T-helper 17 cell (primary cell): ENCODE data around the gene INO80. TPM values are rescaled to one million over a fixed set of nuclear protein-coding genes. Genes with fewer than 3 reads are reported as not detected.
"Not testable (repeated sequence)": the region's sequence is repeated elsewhere in the genome, so short reads cannot be mapped to it uniquely, and the experiment has no call there.

ENCODE experiments used
- ATAC-seq: fragments of 150-1000 bp; cut with Tn5 transposase; 2 replicates; pipeline ENCODE4 v1.10.0; 2021; ENCODE audit warnings: mild to moderate bottlenecking, moderate library complexity
- DNase-seq, 3 donors: peaks; one replicate each; pipeline versions ENCODE4 v3.0.0 to v3.0.0-alpha.2; 2020 to 2021
- H3K9me3 ChIP-seq: one replicate; pipeline ENCODE4 v1.7.0; 2013; ENCODE audit warnings: low read length, mild to moderate bottlenecking; ENCODE audit not compliant: control insufficient read depth, poor library complexity, severe bottlenecking
- H3K27ac Mint-ChIP-seq: one replicate; pipeline ENCODE4 v1.8.0; 2022; ENCODE audit warnings: mild to moderate bottlenecking, moderate library complexity, mixed read lengths
- H3K27me3 Mint-ChIP-seq: one replicate; pipeline ENCODE4 v1.8.0; 2022; ENCODE audit warnings: mixed read lengths
- H3K36me3 Mint-ChIP-seq: one replicate; pipeline ENCODE4 v1.8.0; 2022; ENCODE audit warnings: low read depth, mixed read lengths
- H3K4me1 Mint-ChIP-seq: one replicate; pipeline ENCODE4 v1.8.0; 2022; ENCODE audit warnings: mild to moderate bottlenecking, mixed read lengths
- H3K4me3 Mint-ChIP-seq: one replicate; pipeline ENCODE4 v1.8.0; 2022; ENCODE audit warnings: mild to moderate bottlenecking, moderate library complexity, mixed read lengths
- total RNA-seq, 4 donors: library from RNA in 2 of 4; stranded (reverse) in 2 of 4; gene quantifications; one replicate each; pipeline ENCODE4 v1.2.3 and lab custom pipeline; 2022 to 2026

Gene INO80
- total RNA-seq, 2 donors from 2014 or later = 28.5 to 37.5 TPM

GRCh38 chr15:40982855-40983254 lies 133.2 kb downstream of the INO80 start:
- H3K9me3 ChIP-seq = no peaks in the 10 kb centered on the region
- Mint-ChIP-seq H3K4me1 (peaks cover 8% of the 10 kb centered on the region), H3K36me3 (peaks cover 18% of the 10 kb centered on the region), H3K4me3 (no peak overlapping the region), H3K27ac (no peak overlapping the region), H3K27me3 (no peaks in the 10 kb centered on the region)
- ATAC-seq (no peak), DNase-seq (no peak)

GRCh38 chr15:40981186-40981585 lies 134.9 kb downstream of the INO80 start:
- DNase-seq (no peak), ATAC-seq (no peak)
- H3K9me3 ChIP-seq = no peaks in the 10 kb centered on the region
- Mint-ChIP-seq H3K36me3 (peaks cover 18% of the 10 kb centered on the region), H3K27ac (no peak overlapping the region), H3K27me3 (no peaks in the 10 kb centered on the region), H3K4me3 (no peak overlapping the region), H3K4me1 (peaks cover 10% of the 10 kb centered on the region)

- no peak for DNase-seq
- Mint-ChIP-seq H3K4me3 (no peak overlapping the region), H3K27me3 (no peaks in the 10 kb centered on the region), H3K4me1 (peaks cover 10% of the 10 kb centered on the region), H3K36me3 (peaks cover 16% of the 10 kb centered on the region), H3K27ac (no peak overlapping the region)
- ATAC-seq = no peak
- no peaks in the 10 kb centered on the region for H3K9me3 ChIP-seq
These were observed 137.5 kb downstream of the INO80 start for GRCh38 chr15:40978562-40978961.

GRCh38 chr15:40978141-40978540 lies 137.9 kb downstream of the INO80 start:
- peaks cover 16% of the 10 kb centered on the region for H3K36me3 Mint-ChIP-seq
- DNase-seq (no peak), ATAC-seq (no peak)
- no peaks in the 10 kb centered on the region for H3K27me3 Mint-ChIP-seq
- H3K27ac Mint-ChIP-seq = no peak overlapping the region
- no peak overlapping the region for H3K4me3 Mint-ChIP-seq
- H3K4me1 Mint-ChIP-seq = peaks cover 10% of the 10 kb centered on the region
- H3K9me3 ChIP-seq = no peaks in the 10 kb centered on the region

GRCh38 chr15:40976819-40977218 lies 139.3 kb downstream of the INO80 start:
- no peaks in the 10 kb centered on the region for H3K27me3 Mint-ChIP-seq
- no peak for ATAC-seq
- peak overlapping the region; percentile 74 for H3K27ac Mint-ChIP-seq
- peaks cover 14% of the 10 kb centered on the region for H3K36me3 Mint-ChIP-seq
- DNase-seq = no peak
- no peaks in the 10 kb centered on the region for H3K9me3 ChIP-seq
- no peak overlapping the region for H3K4me3 Mint-ChIP-seq
- peaks cover 8% of the 10 kb centered on the region for H3K4me1 Mint-ChIP-seq

- DNase-seq (no peak), ATAC-seq (no peak)
- no peak overlapping the region for H3K27ac Mint-ChIP-seq
- H3K4me1 Mint-ChIP-seq = peaks cover 2% of the 10 kb centered on the region
- peaks cover 4% of the 10 kb centered on the region for H3K36me3 Mint-ChIP-seq
- H3K27me3 Mint-ChIP-seq = no peaks in the 10 kb centered on the region
- no peak overlapping the region for H3K4me3 Mint-ChIP-seq
- no peaks in the 10 kb centered on the region for H3K9me3 ChIP-seq
These were observed 141.2 kb downstream of the INO80 start for GRCh38 chr15:40974879-40975278.

GRCh38 chr15:40969363-40969762 lies 146.7 kb downstream of the INO80 start:
- DNase-seq (no peak), ATAC-seq (no peak)
- Mint-ChIP-seq H3K27me3 (peaks cover 5% of the 10 kb centered on the region), H3K36me3 (no peaks in the 10 kb centered on the region), H3K27ac (no peak overlapping the region), H3K4me1 (peaks cover 2% of the 10 kb centered on the region), H3K4me3 (no peak overlapping the region)
- H3K9me3 ChIP-seq = no peaks in the 10 kb centered on the region

- no peaks in the 10 kb centered on the region for H3K36me3 Mint-ChIP-seq
- H3K9me3 ChIP-seq = no peaks in the 10 kb centered on the region
- ATAC-seq (no peak), DNase-seq (no peak)
- no peak overlapping the region for H3K27ac Mint-ChIP-seq
- peaks cover 2% of the 10 kb centered on the region for H3K4me1 Mint-ChIP-seq
- H3K27me3 Mint-ChIP-seq = peaks cover 6% of the 10 kb centered on the region
- H3K4me3 Mint-ChIP-seq = no peak overlapping the region
These were observed 147.6 kb downstream of the INO80 start for GRCh38 chr15:40968290-40969085.

GRCh38 chr15:40964634-40965033 lies 151.4 kb downstream of the INO80 start:
- H3K27ac Mint-ChIP-seq = no peak overlapping the region
- no peak for ATAC-seq

GRCh38 chr15:40964006-40964405 lies 152.1 kb downstream of the INO80 start:
- no peak overlapping the region for H3K27ac Mint-ChIP-seq
- peaks cover 2% of the 10 kb centered on the region for H3K36me3 Mint-ChIP-seq
- DNase-seq (no peak), ATAC-seq (no peak)
- no peaks in the 10 kb centered on the region for H3K9me3 ChIP-seq
- no peak overlapping the region for H3K4me3 Mint-ChIP-seq
- H3K4me1 Mint-ChIP-seq = peaks cover 2% of the 10 kb centered on the region
- peaks cover 6% of the 10 kb centered on the region for H3K27me3 Mint-ChIP-seq

More at GRCh38 chr15:40964634-40965033, 151.4 kb downstream of the INO80 start:
- Mint-ChIP-seq H3K27me3 (peaks cover 6% of the 10 kb centered on the region), H3K4me3 (no peak overlapping the region), H3K4me1 (peaks cover 2% of the 10 kb centered on the region), H3K36me3 (peaks cover 2% of the 10 kb centered on the region)
- DNase-seq = no peak
- no peaks in the 10 kb centered on the region for H3K9me3 ChIP-seq

- Mint-ChIP-seq H3K27me3 (peaks cover 14% of the 10 kb centered on the region), H3K4me3 (peak overlapping the region; percentile 28), H3K36me3 (peaks cover 2% of the 10 kb centered on the region), H3K27ac (no peak overlapping the region), H3K4me1 (peaks cover 9% of the 10 kb centered on the region)
- ATAC-seq (no peak), DNase-seq (no peak)
- H3K9me3 ChIP-seq = no peaks in the 10 kb centered on the region
These were observed 152.9 kb downstream of the INO80 start for GRCh38 chr15:40963201-40963600.

GRCh38 chr15:40962317-40962716 lies 153.8 kb downstream of the INO80 start:
- peaks cover 12% of the 10 kb centered on the region for H3K4me1 Mint-ChIP-seq
- not testable (repeated sequence) for H3K9me3 ChIP-seq, H3K4me3 Mint-ChIP-seq, H3K27ac Mint-ChIP-seq, H3K36me3 Mint-ChIP-seq, DNase-seq, ATAC-seq
- peaks cover 18% of the 10 kb centered on the region for H3K27me3 Mint-ChIP-seq

GRCh38 chr15:40961740-40962139 lies 154.3 kb downstream of the INO80 start:
- H3K4me3 Mint-ChIP-seq, H3K36me3 Mint-ChIP-seq: not testable (repeated sequence)

GRCh38 chr15:40960925-40961324 lies 155.2 kb downstream of the INO80 start:
- no peak for DNase-seq
- H3K27ac Mint-ChIP-seq = no peak overlapping the region
- no peak for ATAC-seq
- peaks cover 20% of the 10 kb centered on the region for H3K27me3 Mint-ChIP-seq
- peaks cover 2% of the 10 kb centered on the region for H3K36me3 Mint-ChIP-seq
- peaks cover 14% of the 10 kb centered on the region for H3K4me1 Mint-ChIP-seq
- H3K9me3 ChIP-seq = no peaks in the 10 kb centered on the region
- H3K4me3 Mint-ChIP-seq = no peak overlapping the region

More at GRCh38 chr15:40961740-40962139, 154.3 kb downstream of the INO80 start:
- H3K27me3 Mint-ChIP-seq = peaks cover 18% of the 10 kb centered on the region
- H3K9me3 ChIP-seq, DNase-seq, ATAC-seq, H3K27ac Mint-ChIP-seq: not testable (repeated sequence)
- H3K4me1 Mint-ChIP-seq = peaks cover 12% of the 10 kb centered on the region
